ENCODE measurements around the gene CAST.

- TF ChIP-seq POLR2AphosphoS5 (IDR thresholded peaks at IDR 0.05), result no peak
- TF ChIP-seq, protein P1, sequence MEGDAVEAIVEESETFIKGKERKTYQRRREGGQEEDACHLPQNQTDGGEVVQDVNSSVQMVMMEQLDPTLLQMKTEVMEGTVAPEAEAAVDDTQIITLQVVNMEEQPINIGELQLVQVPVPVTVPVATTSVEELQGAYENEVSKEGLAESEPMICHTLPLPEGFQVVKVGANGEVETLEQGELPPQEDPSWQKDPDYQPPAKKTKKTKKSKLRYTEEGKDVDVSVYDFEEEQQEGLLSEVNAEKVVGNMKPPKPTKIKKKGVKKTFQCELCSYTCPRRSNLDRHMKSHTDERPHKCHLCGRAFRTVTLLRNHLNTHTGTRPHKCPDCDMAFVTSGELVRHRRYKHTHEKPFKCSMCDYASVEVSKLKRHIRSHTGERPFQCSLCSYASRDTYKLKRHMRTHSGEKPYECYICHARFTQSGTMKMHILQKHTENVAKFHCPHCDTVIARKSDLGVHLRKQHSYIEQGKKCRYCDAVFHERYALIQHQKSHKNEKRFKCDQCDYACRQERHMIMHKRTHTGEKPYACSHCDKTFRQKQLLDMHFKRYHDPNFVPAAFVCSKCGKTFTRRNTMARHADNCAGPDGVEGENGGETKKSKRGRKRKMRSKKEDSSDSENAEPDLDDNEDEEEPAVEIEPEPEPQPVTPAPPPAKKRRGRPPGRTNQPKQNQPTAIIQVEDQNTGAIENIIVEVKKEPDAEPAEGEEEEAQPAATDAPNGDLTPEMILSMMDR (IDR thresholded peaks at IDR 0.05 in 8 of 11, conservative IDR thresholded peaks at IDR 0.05 in 3 of 11), result no peak
Measured at GRCh38 chr5:96761618-96762017, 99.4 kb downstream of the CAST start.

Data from spleen (tissue), 7 donors.